Tibial nerve (tissue), 3 donors: ENCODE measurements around the gene GJB5.

Experiments used
- CTCF ChIP-seq, 5 experiments: fragments of 200-600 bp in 3 of 5; fragments of 450-650 bp in 2 of 5; sonication (generic) in 3 of 5; IDR thresholded peaks; one replicate each; pipeline ENCODE4 v1.5.1; 2016 to 2019; ENCODE audit warnings: antibody characterized with exemption in 5 of 5, mild to moderate bottlenecking in 3 of 5, moderate library complexity in 2 of 5
- POLR2A ChIP-seq, 2 donors: fragments of 450-650 bp; IDR thresholded peaks; one replicate each; pipeline ENCODE4 v1.6.1; 2017; ENCODE audit warnings: antibody characterized with exemption in 2 of 2, mild to moderate bottlenecking in 2 of 2, moderate library complexity in 2 of 2

- TF ChIP-seq CTCF (IDR thresholded peaks at IDR 0.05) (no peak), POLR2A (IDR thresholded peaks at IDR 0.05) (no peak)
These were observed 45.4 kb downstream of the GJB5 start for GRCh38 chr1:34800214-34800613.
